Panc1 (cell line): Measurements from ENCODE around the gene EIPR1. TPM values are rescaled to one million over a fixed set of nuclear protein-coding genes. Genes with fewer than 3 reads are reported as not detected.

Experiments used
- ATAC-seq: fragments of 200-7000 bp; cut with Tn5 transposase; 2 replicates; pipeline ENCODE4 v1.9.1; 2020; ENCODE audit warnings: mild to moderate bottlenecking, moderate library complexity
- BruUV-seq: library from RNA; stranded (reverse); fragments of 400-500 nt; replicated peaks from 2 replicates; lab custom pipeline; 2021; lab: Mats Ljungman, UMichigan
- CTCF ChIA-PET: fragments of 300-600 bp; sonication (Branson Sonifier 250); formaldehyde crosslinking; loops from one replicate; lab custom pipeline; 2022; ENCODE audit warnings: antibody characterized with exemption; lab: Charles Lee
- POLR2A ChIA-PET: fragments of 300-600 bp; sonication (Branson Sonifier 250); formaldehyde crosslinking; loops from one replicate; lab custom pipeline; 2022; ENCODE audit warnings: antibody characterized with exemption; lab: Charles Lee
- DNase-seq: peaks from one replicate; pipeline ENCODE4 v3.0.0-alpha.2; 2010; ENCODE audit warnings: low read depth, low spot score
- H3K27ac ChIP-seq: 2 replicates; pipeline ENCODE4 v1.5.1; 2011; ENCODE audit warnings: mild to moderate bottlenecking, low read length, inconsistent platforms
- H3K27me3 ChIP-seq: fragments of 200-500 bp; sonication (Bioruptor generic); 2 replicates; pipeline ENCODE4 v1.6.0; 2014; ENCODE audit warnings: low read length, inconsistent platforms; ENCODE audit not compliant: control insufficient read depth, insufficient read depth
- H3K36me3 ChIP-seq: fragments of 200-500 bp; sonication (Bioruptor generic); 2 replicates; pipeline ENCODE4 v1.5.1; 2014; ENCODE audit warnings: inconsistent platforms, mild to moderate bottlenecking, low read length, moderate library complexity; ENCODE audit not compliant: control insufficient read depth, insufficient read depth
- H3K4me1 ChIP-seq: 2 replicates; pipeline ENCODE4 v1.5.1; 2011; ENCODE audit warnings: inconsistent platforms, mild to moderate bottlenecking, low read length, moderate library complexity; ENCODE audit not compliant: control insufficient read depth, insufficient read depth
- H3K4me3 ChIP-seq, 2 experiments: 2 replicates each; pipeline ENCODE4 v1.5.1; 2011 to 2012; ENCODE audit warnings: low read depth in 2 of 2, low read length in 2 of 2, mild to moderate bottlenecking in 2 of 2, inconsistent platforms in 1 of 2, moderate library complexity in 1 of 2
- H3K9me3 ChIP-seq: fragments of 200-500 bp; sonication (Bioruptor generic); 2 replicates; pipeline ENCODE4 v1.5.1; 2014; ENCODE audit warnings: low read depth, mild to moderate bottlenecking, inconsistent platforms, low read length, moderate library complexity; ENCODE audit not compliant: control insufficient read depth, insufficient read depth
- POLR2AphosphoS5 ChIP-seq: IDR thresholded peaks from 2 replicates; pipeline ENCODE4 v1.6.1; 2012; ENCODE audit warnings: mild to moderate bottlenecking, low read depth, low read length, moderate library complexity
- SIN3A ChIP-seq: IDR thresholded peaks from 2 replicates; pipeline ENCODE4 v1.6.1; 2012; ENCODE audit warnings: low read depth, mild to moderate bottlenecking, low read length, moderate library complexity, borderline replicate concordance; ENCODE audit not compliant: insufficient read depth
- TCF7L2 ChIP-seq: IDR thresholded peaks from 2 replicates; pipeline ENCODE4 v1.6.1; 2011; ENCODE audit warnings: mild to moderate bottlenecking, low read depth, low read length, inconsistent platforms
- in situ Hi-C: cut with HindIII; loops from 2 replicates; pipeline ENCODE4 v1.10.0; 2016; ENCODE audit warnings: low sequenced_read_pairs, low pct_unique_long_range_greater_than_20kb
- intact Hi-C: fragments of 100-400 bp; cut with micrococcal nuclease; formaldehyde crosslinking; loops from one replicate; pipeline ENCODE4 v1.10.0; 2022; ENCODE audit not compliant: unreplicated experiment
- total RNA-seq: library from RNA; stranded (reverse); gene quantifications from one replicate; pipeline ENCODE4 v1.2.1, GENCODE V29; 2021; ENCODE audit not compliant: unreplicated experiment
- TF ChIP-seq, protein P1 (sequence below): fragments of 450-650 bp; IDR thresholded peaks from 2 replicates; pipeline ENCODE4 v1.5.1; 2017; ENCODE audit warnings: mild to moderate bottlenecking
- TF ChIP-seq, protein P2 (sequence below), 2 experiments: IDR thresholded peaks; 2 replicates each; pipeline ENCODE4 v1.6.1; 2011 to 2012; ENCODE audit warnings: low read depth in 2 of 2, control low read depth in 1 of 2, low read length in 1 of 2, mild to moderate bottlenecking in 1 of 2, moderate library complexity in 1 of 2; ENCODE audit not compliant: insufficient read depth in 1 of 2

Gene EIPR1
- total RNA-seq, 1 experiment from 2014 or later = 26.7 TPM

DNA sequence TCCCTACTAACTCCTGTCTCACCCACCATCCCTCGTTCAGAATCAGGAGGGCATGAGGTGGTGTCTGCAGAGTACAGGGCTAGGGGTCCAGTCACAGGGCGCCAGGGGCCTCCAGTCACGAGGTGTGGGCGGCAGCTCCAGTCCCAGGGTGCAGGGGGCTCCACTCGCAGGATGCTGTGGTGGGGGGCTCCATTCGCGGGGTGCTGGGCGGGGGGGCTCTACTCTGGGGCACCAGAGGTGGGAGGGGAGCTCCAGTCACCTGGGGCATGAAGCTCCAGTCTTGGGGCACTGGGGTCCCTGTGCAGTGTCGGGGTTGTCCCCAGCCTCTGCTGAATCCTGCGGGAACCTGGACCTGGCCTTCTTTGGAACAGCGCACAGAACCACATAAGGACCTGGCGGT is 66.0 kb downstream of the EIPR1 start:
- H3K36me3 ChIP-seq = no peaks in the 10 kb centered on the region
- no peaks in the 10 kb centered on the region for H3K9me3 ChIP-seq
- no peak overlapping the region for H3K4me3 ChIP-seq
- H3K27me3 ChIP-seq = no peaks in the 10 kb centered on the region
- H3K4me1 ChIP-seq = no peaks in the 10 kb centered on the region
- TF ChIP-seq, protein P1, sequence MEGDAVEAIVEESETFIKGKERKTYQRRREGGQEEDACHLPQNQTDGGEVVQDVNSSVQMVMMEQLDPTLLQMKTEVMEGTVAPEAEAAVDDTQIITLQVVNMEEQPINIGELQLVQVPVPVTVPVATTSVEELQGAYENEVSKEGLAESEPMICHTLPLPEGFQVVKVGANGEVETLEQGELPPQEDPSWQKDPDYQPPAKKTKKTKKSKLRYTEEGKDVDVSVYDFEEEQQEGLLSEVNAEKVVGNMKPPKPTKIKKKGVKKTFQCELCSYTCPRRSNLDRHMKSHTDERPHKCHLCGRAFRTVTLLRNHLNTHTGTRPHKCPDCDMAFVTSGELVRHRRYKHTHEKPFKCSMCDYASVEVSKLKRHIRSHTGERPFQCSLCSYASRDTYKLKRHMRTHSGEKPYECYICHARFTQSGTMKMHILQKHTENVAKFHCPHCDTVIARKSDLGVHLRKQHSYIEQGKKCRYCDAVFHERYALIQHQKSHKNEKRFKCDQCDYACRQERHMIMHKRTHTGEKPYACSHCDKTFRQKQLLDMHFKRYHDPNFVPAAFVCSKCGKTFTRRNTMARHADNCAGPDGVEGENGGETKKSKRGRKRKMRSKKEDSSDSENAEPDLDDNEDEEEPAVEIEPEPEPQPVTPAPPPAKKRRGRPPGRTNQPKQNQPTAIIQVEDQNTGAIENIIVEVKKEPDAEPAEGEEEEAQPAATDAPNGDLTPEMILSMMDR = no peak
- TF ChIP-seq SIN3A = no peak
- no peak for TF ChIP-seq POLR2AphosphoS5
- TF ChIP-seq, protein P2, sequence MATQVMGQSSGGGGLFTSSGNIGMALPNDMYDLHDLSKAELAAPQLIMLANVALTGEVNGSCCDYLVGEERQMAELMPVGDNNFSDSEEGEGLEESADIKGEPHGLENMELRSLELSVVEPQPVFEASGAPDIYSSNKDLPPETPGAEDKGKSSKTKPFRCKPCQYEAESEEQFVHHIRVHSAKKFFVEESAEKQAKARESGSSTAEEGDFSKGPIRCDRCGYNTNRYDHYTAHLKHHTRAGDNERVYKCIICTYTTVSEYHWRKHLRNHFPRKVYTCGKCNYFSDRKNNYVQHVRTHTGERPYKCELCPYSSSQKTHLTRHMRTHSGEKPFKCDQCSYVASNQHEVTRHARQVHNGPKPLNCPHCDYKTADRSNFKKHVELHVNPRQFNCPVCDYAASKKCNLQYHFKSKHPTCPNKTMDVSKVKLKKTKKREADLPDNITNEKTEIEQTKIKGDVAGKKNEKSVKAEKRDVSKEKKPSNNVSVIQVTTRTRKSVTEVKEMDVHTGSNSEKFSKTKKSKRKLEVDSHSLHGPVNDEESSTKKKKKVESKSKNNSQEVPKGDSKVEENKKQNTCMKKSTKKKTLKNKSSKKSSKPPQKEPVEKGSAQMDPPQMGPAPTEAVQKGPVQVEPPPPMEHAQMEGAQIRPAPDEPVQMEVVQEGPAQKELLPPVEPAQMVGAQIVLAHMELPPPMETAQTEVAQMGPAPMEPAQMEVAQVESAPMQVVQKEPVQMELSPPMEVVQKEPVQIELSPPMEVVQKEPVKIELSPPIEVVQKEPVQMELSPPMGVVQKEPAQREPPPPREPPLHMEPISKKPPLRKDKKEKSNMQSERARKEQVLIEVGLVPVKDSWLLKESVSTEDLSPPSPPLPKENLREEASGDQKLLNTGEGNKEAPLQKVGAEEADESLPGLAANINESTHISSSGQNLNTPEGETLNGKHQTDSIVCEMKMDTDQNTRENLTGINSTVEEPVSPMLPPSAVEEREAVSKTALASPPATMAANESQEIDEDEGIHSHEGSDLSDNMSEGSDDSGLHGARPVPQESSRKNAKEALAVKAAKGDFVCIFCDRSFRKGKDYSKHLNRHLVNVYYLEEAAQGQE (IDR thresholded peaks at IDR 0.05; ENCODE audit: insufficient read depth in 1 of 2, low read depth in 2 of 2, low read length in 1 of 2) = no peak
- TF ChIP-seq TCF7L2 = no peak
- no TSS peak for BruUV-seq
- no peak for DNase-seq
- ChIA-PET POLR2A (no interaction called here), CTCF (no interaction called here)
- in situ Hi-C loops (no loop called here), intact Hi-C loops (no loop called here)
- ATAC-seq = no peak
- H3K27ac ChIP-seq = no peak overlapping the region

DNA sequence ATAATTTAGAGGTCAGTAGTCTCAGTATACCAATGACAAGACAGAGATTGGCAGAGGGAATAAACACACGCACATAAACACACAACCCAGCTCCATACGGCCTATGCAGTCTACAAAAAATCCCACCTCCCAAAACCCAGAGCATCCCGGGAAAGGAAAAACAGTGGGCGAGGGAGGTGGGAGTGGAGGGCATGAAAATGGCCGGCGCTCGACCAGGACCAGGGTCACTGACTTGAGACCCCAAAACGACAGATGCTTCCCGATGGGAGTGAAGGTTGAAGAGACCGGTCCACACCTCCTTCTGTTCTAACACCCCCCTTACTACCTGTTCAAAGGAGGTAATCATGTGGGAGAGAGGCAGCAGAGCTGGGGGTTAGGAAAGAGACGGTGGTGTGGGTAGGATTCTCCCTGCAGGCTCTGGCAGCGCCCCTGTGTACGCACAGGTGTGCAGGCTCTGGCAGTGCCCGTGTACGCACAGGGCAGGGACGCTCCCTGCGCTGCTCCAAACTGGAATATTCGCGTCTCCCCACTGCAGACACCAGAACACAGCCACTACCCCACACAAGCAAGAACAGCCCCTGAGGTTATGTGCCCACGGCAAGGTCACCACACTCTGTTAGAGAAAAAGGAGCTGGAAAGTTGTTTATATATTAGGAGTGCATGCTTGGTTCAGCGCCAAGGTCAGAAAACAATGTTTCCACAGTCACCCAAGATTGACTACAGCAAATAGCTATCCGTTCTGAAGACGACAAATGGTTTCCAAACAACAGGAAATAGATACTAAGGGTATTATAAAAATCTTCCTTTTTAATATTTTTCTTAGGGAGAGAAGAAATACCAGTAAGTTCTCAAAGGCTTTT is 67.9 kb downstream of the EIPR1 start:
- Histone ChIP-seq H3K36me3 (no peaks in the 10 kb centered on the region), H3K27ac (no peak overlapping the region), H3K4me1 (no peaks in the 10 kb centered on the region), H3K27me3 (no peaks in the 10 kb centered on the region), H3K9me3 (no peaks in the 10 kb centered on the region), H3K4me3 (no peak overlapping the region)
- POLR2A ChIA-PET = no interaction called here
- intact Hi-C loops = no loop called here
- TF ChIP-seq TCF7L2 (no peak), POLR2AphosphoS5 (no peak), SIN3A (no peak)
- TF ChIP-seq, protein P2 (IDR thresholded peaks at IDR 0.05; ENCODE audit: insufficient read depth in 1 of 2, low read depth in 2 of 2, low read length in 1 of 2) = no peak
- TF ChIP-seq, protein P1 = no peak
- in situ Hi-C loops = no loop called here
- no TSS peak for BruUV-seq
- no peak for DNase-seq
- CTCF ChIA-PET = no interaction called here
- peak; percentile 16; the same call in 1 of the 2 replicates for ATAC-seq
